Ishikawa (cell line): ENCODE data around the gene ADGRG3.

Experiments used
- CEBPB ChIP-seq: IDR thresholded peaks from 2 replicates; pipeline ENCODE4 v1.6.1; 2012
- CREB1 ChIP-seq: IDR thresholded peaks from 2 replicates; pipeline ENCODE4 v1.6.1; 2012; ENCODE audit warnings: low read depth
- EGR1 ChIP-seq: IDR thresholded peaks from 2 replicates; pipeline ENCODE4 v1.6.1; 2012
- EP300 ChIP-seq: IDR thresholded peaks from 2 replicates; pipeline ENCODE4 v1.6.1; 2012; ENCODE audit warnings: borderline replicate concordance
- FOXM1 ChIP-seq: IDR thresholded peaks from 2 replicates; pipeline ENCODE4 v1.6.1; 2012; ENCODE audit warnings: low read depth, borderline replicate concordance
- NFIC ChIP-seq: IDR thresholded peaks from 2 replicates; pipeline ENCODE4 v1.6.1; 2012
- RAD21 ChIP-seq: IDR thresholded peaks from 2 replicates; pipeline ENCODE4 v1.6.1; 2012; ENCODE audit warnings: low read depth
- REST ChIP-seq: IDR thresholded peaks from 2 replicates; pipeline ENCODE4 v1.6.1; 2012; ENCODE audit warnings: low read depth, mild to moderate bottlenecking
- TAF1 ChIP-seq: IDR thresholded peaks from 2 replicates; pipeline ENCODE4 v1.6.1; 2012; ENCODE audit warnings: low read depth, mild to moderate bottlenecking
- TCF12 ChIP-seq: IDR thresholded peaks from 2 replicates; pipeline ENCODE4 v1.6.1; 2012; ENCODE audit warnings: low read depth
- TEAD4 ChIP-seq: IDR thresholded peaks from 2 replicates; pipeline ENCODE4 v1.6.1; 2012
- USF1 ChIP-seq: IDR thresholded peaks from 2 replicates; pipeline ENCODE4 v1.6.1; 2012
- YY1 ChIP-seq: IDR thresholded peaks from 2 replicates; pipeline ENCODE4 v1.6.1; 2012; ENCODE audit warnings: low read depth
- ZBTB7A ChIP-seq: IDR thresholded peaks from 2 replicates; pipeline ENCODE4 v1.6.1; 2012; ENCODE audit warnings: low read depth
- TF ChIP-seq, protein P1 (sequence below): IDR thresholded peaks from 2 replicates; pipeline ENCODE4 v1.6.1; 2012

ADGRG3 gene

DNA sequence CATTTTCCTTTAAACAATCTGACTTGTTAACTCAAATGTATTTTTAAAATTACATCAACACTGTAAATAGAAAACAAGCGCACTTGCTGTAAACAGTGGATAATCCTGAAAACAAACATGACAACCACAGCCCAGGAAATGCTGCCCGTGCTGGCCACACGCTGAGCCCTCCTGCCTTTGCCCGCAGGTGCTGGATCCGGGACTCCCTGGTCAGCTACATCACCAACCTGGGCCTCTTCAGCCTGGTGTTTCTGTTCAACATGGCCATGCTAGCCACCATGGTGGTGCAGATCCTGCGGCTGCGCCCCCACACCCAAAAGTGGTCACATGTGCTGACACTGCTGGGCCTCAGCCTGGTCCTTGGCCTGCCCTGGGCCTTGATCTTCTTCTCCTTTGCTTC lies 6.6 kb upstream of the ADGRG3 start:
- TF ChIP-seq TAF1 (no peak), NFIC (no peak), EP300 (no peak), RAD21 (no peak), TEAD4 (no peak), ZBTB7A (no peak), CEBPB (no peak), CREB1 (no peak), YY1 (no peak), EGR1 (no peak), REST (no peak), TCF12 (no peak), USF1 (no peak), FOXM1 (no peak)
- TF ChIP-seq, protein P1, sequence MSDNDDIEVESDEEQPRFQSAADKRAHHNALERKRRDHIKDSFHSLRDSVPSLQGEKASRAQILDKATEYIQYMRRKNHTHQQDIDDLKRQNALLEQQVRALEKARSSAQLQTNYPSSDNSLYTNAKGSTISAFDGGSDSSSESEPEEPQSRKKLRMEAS: no peak

- TF ChIP-seq TAF1 (no peak), ZBTB7A (no peak), REST (no peak), RAD21 (no peak), TEAD4 (no peak), EGR1 (no peak), EP300 (no peak)
These were observed 5.9 kb upstream of the ADGRG3 start for GRCh38 chr16:57661936-57662906.

- TF ChIP-seq TAF1 (no peak), CREB1 (no peak), RAD21 (no peak), USF1 (no peak), YY1 (no peak), TCF12 (no peak), EP300 (no peak), ZBTB7A (no peak), FOXM1 (no peak), TEAD4 (no peak), NFIC (no peak), EGR1 (no peak), CEBPB (no peak), REST (no peak)
- TF ChIP-seq, protein P1: no peak
These were observed 4.7 kb upstream of the ADGRG3 start for GRCh38 chr16:57663436-57663835.

DNA sequence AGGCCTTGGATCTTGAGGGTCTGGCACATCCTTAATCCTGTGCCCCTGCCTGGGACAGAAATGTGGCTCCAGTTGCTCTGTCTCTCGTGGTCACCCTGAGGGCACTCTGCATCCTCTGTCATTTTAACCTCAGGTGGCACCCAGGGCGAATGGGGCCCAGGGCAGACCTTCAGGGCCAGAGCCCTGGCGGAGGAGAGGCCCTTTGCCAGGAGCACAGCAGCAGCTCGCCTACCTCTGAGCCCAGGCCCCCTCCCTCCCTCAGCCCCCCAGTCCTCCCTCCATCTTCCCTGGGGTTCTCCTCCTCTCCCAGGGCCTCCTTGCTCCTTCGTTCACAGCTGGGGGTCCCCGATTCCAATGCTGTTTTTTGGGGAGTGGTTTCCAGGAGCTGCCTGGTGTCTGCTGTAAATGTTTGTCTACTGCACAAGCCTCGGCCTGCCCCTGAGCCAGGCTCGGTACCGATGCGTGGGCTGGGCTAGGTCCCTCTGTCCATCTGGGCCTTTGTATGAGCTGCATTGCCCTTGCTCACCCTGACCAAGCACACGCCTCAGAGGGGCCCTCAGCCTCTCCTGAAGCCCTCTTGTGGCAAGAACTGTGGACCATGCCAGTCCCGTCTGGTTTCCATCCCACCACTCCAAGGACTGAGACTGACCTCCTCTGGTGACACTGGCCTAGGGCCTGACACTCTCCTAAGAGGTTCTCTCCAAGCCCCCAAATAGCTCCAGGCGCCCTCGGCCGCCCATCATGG lies 4.0 kb upstream of the ADGRG3 start:
- TF ChIP-seq NFIC (no peak), TEAD4 (no peak), CREB1 (no peak), USF1 (no peak), EP300 (no peak), YY1 (no peak), RAD21 (no peak), REST (no peak), EGR1 (no peak), CEBPB (no peak), ZBTB7A (no peak), TAF1 (no peak), TCF12 (no peak)
- TF ChIP-seq, protein P1: no peak
